ENCODE results near the gene SVEP1. TPM values are rescaled to one million over a fixed set of nuclear protein-coding genes. Genes with fewer than 3 reads are reported as not detected.
A peak's percentile ranks its signal among the peaks of the same experiment; 100 is the strongest.

SVEP1 gene
- 10 to 100 TPM; 32.6 to 38.9 TPM for total RNA-seq
- 1 to 10 TPM; 3.3 to 6.5 TPM for polyA plus RNA-seq
- long read RNA-seq, donor 1, full-length matches to known transcripts, result 1 of 6 reads
- long read RNA-seq, donor 1, partial matches to known transcripts, result 5 of 6 reads
- long read RNA-seq, donor 1, other reads (novel, unspliced or antisense), result 0 of 6 reads
- long read RNA-seq, donor 2, result 0 reads
- long read RNA-seq, donor 3, result 0 reads
- long read RNA-seq, donor 4, partial matches to known transcripts, result 9 of 9 reads
- long read RNA-seq, donor 4, other reads (novel, unspliced or antisense), result 0 of 9 reads
- long read RNA-seq, donor 5, partial matches to known transcripts, result 6 of 6 reads
- long read RNA-seq, donor 5, other reads (novel, unspliced or antisense), result 0 of 6 reads

DNA sequence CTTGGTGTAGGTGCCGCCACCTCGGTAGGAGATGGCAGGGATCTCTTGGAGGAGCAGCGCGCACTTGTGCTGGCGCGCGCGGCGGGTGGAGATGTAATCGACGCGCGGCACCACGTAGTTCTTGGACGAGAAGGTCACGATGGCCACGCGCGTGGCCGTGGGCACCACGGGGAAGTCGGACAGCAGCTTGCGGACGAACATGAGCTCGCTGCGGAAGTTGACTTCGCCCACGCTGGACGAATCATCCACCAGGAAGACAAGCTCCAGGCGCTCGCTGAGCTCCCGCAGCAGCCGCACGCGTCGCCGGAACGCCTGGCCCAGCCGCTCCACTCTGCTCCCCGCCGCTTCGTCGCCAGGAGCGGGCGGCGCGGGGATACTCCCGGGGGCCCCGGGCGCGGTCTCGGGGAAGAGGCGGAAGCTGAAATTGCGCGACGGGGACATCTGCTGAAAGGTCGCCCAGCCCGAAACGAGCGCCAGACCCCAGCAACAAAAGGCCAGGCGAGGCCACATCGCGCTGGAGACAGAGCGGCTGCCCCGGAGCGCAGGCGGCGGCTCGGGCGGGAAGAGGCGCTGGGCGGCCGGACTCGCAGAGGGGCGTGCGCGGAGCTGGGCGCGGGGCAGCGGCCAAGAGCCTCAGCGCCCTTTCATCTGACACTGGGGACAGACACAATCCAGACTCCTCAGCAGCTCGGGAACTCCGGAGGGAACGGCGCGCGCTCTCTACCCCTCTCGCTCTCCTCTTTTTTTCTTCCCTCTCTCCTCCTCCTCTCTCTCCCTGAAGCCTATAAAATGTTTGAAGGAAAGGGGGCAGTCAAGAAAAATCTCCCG lies at the start of gene SVEP1:
SVEP1 (minus strand) TSS at position 708 of the 828 bp plus-strand sequence; CDS start at position 510, 198 bp downstream.
- peaks cover 0 to 2% (median 0%) of the 10 kb centered on the region in 4 donors for H3K9me3 ChIP-seq (ENCODE audit: control insufficient read depth in 4 of 4, insufficient read depth in 3 of 4, low read length in 3 of 4)
- DNase-seq (peak; percentile 77 to 87 (median 84)), ATAC-seq (ENCODE audit: insufficient read depth, low FRiP score) (peak; percentile 57)
- no peaks in the 10 kb centered on the region for H3K36me3 ChIP-seq (ENCODE audit: control insufficient read depth in 4 of 4, insufficient read depth in 4 of 4, low read length in 4 of 4)
- peak within 1 kb of the TSS; percentile 34 to 81 for H3K27ac ChIP-seq (ENCODE audit: low read depth in 1 of 2, low read length in 1 of 2)
- H3K27me3 ChIP-seq (ENCODE audit: control insufficient read depth in 3 of 3, insufficient read depth in 3 of 3, low read length in 2 of 3), result peaks cover 0 to 24% (median 2%) of the 10 kb centered on the region in 3 donors
- TF ChIP-seq, protein P1, sequence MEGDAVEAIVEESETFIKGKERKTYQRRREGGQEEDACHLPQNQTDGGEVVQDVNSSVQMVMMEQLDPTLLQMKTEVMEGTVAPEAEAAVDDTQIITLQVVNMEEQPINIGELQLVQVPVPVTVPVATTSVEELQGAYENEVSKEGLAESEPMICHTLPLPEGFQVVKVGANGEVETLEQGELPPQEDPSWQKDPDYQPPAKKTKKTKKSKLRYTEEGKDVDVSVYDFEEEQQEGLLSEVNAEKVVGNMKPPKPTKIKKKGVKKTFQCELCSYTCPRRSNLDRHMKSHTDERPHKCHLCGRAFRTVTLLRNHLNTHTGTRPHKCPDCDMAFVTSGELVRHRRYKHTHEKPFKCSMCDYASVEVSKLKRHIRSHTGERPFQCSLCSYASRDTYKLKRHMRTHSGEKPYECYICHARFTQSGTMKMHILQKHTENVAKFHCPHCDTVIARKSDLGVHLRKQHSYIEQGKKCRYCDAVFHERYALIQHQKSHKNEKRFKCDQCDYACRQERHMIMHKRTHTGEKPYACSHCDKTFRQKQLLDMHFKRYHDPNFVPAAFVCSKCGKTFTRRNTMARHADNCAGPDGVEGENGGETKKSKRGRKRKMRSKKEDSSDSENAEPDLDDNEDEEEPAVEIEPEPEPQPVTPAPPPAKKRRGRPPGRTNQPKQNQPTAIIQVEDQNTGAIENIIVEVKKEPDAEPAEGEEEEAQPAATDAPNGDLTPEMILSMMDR (IDR thresholded peaks at IDR 0.05; ENCODE audit: control extremely low read depth, extremely low read depth), result no peak
- H3K4me3 ChIP-seq, result peak within 1 kb of the TSS; percentile 37
- H3K9ac ChIP-seq (ENCODE audit: insufficient read depth in 1 of 2, low read length in 2 of 2), result peak within 1 kb of the TSS; percentile 39 to 85
- peaks cover 0 to 13% (median 5%) of the 10 kb centered on the region in 5 donors for H3K4me1 ChIP-seq (ENCODE audit: control insufficient read depth in 5 of 5, insufficient read depth in 5 of 5, low read length in 5 of 5)
- WGBS, 2 donors, result 1 to 2% methylated on average over 71 to 89 of the region's 89 CpGs

DNA sequence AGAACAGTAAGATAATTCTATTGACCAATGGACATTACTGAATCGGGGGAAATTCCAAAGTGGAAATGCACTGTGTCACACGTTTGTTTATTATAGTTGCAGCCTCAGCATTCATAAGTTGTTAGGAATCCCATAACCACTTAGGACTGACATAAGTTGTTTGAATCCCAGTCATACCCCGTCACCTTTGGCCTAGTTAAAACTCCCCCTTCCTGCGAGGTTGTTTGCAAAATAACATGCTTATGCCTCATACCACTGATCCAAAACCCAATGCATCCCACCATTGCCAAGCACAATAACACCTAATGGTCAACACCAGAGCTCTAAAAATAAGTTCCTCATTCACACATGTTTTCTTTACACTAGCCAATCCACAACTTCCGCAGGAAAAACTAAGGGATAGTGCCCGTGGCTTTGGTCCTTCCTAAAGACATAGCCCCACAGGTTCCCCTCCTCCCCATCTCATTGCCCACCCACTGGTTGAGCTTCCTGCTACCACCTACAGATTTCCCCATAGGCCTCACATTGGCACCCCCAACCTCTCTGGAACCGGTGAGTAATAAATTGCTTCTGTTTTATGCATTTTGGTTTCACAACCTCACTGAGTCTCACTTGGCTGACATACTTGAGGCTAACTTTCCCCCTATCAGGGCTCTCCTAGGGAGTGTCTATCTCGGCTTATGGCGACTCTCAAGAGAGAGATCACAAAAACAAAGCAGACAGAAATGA lies 46.7 kb upstream of the SVEP1 start:
- DNase-seq (no peak), ATAC-seq (ENCODE audit: insufficient read depth, low FRiP score) (no peak)
- Histone ChIP-seq H3K9me3 (ENCODE audit: control insufficient read depth in 4 of 4, insufficient read depth in 3 of 4, low read length in 3 of 4) (no peaks in the 10 kb centered on the region), H3K27ac (ENCODE audit: low read depth in 1 of 2, low read length in 1 of 2) (no peak overlapping the region), H3K9ac (ENCODE audit: insufficient read depth in 1 of 2, low read length in 2 of 2) (no peak overlapping the region), H3K27me3 (ENCODE audit: control insufficient read depth in 3 of 3, insufficient read depth in 3 of 3, low read length in 2 of 3) (no peaks in the 10 kb centered on the region), H3K4me3 (no peak overlapping the region), H3K4me1 (ENCODE audit: control insufficient read depth in 5 of 5, insufficient read depth in 5 of 5, low read length in 5 of 5) (peaks cover 0 to 5% (median 0%) of the 10 kb centered on the region in 5 donors), H3K36me3 (ENCODE audit: control insufficient read depth in 4 of 4, insufficient read depth in 4 of 4, low read length in 4 of 4) (no peaks in the 10 kb centered on the region)
- 62 to 70% methylated on average over 9 of the region's 9 CpGs for WGBS, 2 donors
- TF ChIP-seq, protein P1 (IDR thresholded peaks at IDR 0.05; ENCODE audit: control extremely low read depth, extremely low read depth), result no peak

DNA sequence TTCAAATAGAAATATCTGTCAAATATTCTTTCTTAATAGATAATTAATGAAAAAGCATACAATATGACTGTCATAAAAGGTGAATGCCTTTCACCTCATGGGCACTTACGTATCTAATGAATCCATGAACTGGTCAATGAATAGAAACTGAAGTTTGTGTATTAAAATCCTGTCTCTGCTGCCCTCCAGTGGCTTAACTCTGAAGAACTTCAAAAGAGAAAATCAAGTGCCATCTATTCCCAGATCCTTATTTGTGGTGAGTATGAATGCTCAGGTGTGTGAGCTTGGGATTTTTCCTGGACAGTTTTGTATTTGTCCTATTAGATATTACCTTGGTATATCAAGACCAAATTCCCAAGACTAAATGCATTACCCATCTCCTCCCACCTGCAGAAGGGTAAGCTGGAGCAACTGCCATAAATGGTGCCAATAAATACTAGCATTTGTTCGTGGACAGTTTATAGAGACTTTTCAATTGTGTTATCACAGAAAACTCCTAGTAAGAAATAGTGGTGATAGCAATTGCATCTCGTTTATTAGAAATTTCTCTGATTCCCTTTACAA lies 44.0 kb upstream of the SVEP1 start:
- Histone ChIP-seq H3K4me3 (no peak overlapping the region), H3K4me1 (ENCODE audit: control insufficient read depth in 5 of 5, insufficient read depth in 5 of 5, low read length in 5 of 5) (peaks cover 0 to 18% (median 0%) of the 10 kb centered on the region in 5 donors), H3K36me3 (ENCODE audit: control insufficient read depth in 4 of 4, insufficient read depth in 4 of 4, low read length in 4 of 4) (no peaks in the 10 kb centered on the region), H3K9ac (ENCODE audit: insufficient read depth in 1 of 2, low read length in 2 of 2) (no peak overlapping the region), H3K27ac (ENCODE audit: low read depth in 1 of 2, low read length in 1 of 2) (no peak overlapping the region), H3K9me3 (ENCODE audit: control insufficient read depth in 4 of 4, insufficient read depth in 3 of 4, low read length in 3 of 4) (no peaks in the 10 kb centered on the region), H3K27me3 (ENCODE audit: control insufficient read depth in 3 of 3, insufficient read depth in 3 of 3, low read length in 2 of 3) (no peaks in the 10 kb centered on the region)
- TF ChIP-seq, protein P1 (IDR thresholded peaks at IDR 0.05; ENCODE audit: control extremely low read depth, extremely low read depth), result peak; percentile 44
- 32 to 41% methylated on average over 3 of the region's 3 CpGs for WGBS, 2 donors
- ATAC-seq (ENCODE audit: insufficient read depth, low FRiP score), result no peak
- DNase-seq, result peak; percentile 30 to 82 (median 80)

Data from lung (tissue), 16 donors.